SK-N-SH (cell line): ENCODE measurements around the gene NPC1. TPM values are rescaled to one million over a fixed set of nuclear protein-coding genes. Genes with fewer than 3 reads are reported as not detected.

Experiments
- CTCF ChIA-PET: fragments of 300-600, 350-600 bp; formaldehyde crosslinking; extraction: SDS; loops from one replicate; lab custom pipeline; 2021; lab: Yijun Ruan, JAX
- POLR2A ChIA-PET: fragments of 350-600 bp; sonication (Branson Sonifier 250); formaldehyde crosslinking; extraction: SDS; loops from one replicate; lab custom pipeline; 2020; ENCODE audit warnings: antibody characterized with exemption, inconsistent platforms; lab: Yijun Ruan, JAX
- DNase-seq: peaks from one replicate; pipeline ENCODE4 v3.0.0; 2012
- H2AFZ ChIP-seq: fragments of 200-600 bp; sonication (generic); 2 replicates; pipeline ENCODE4 v1.8.1; 2016; ENCODE audit warnings: antibody characterized with exemption, mild to moderate bottlenecking, low read depth
- H3F3A ChIP-seq: fragments of 200-600 bp; sonication (generic); replicated peaks from 2 replicates; pipeline ENCODE3; 2016; ENCODE audit warnings: antibody characterized with exemption, mild to moderate bottlenecking; ENCODE audit not compliant: insufficient read depth
- H3K27ac ChIP-seq, 2 experiments: fragments of 200-500 bp in 1 of 2; fragments of 200-600 bp in 1 of 2; sonication (Bioruptor generic) in 1 of 2; sonication (generic), shearing (Covaris generic) in 1 of 2; 2 replicates each; pipeline versions ENCODE4 v1.5.1 to v1.6.1; 2014 to 2016; ENCODE audit warnings: low read depth in 2 of 2, inconsistent platforms in 1 of 2, low read length in 1 of 2, mild to moderate bottlenecking in 1 of 2, mixed read lengths in 1 of 2
- H3K27me3 ChIP-seq: fragments of 200-600 bp; sonication (generic), shearing (Covaris generic); 2 replicates; pipeline ENCODE4 v1.6.1; 2016; ENCODE audit warnings: mixed run types; ENCODE audit not compliant: insufficient read depth
- H3K36me3 ChIP-seq, 2 experiments: fragments of 200-500 bp in 1 of 2; fragments of 200-600 bp in 1 of 2; sonication (Bioruptor generic) in 1 of 2; sonication (generic) in 1 of 2; replicated peaks in 1 of 2; 2 replicates each; pipeline versions ENCODE3 to v1.5.1; 2014 to 2016; ENCODE audit warnings: low read length in 1 of 2, mild to moderate bottlenecking in 1 of 2; ENCODE audit not compliant: insufficient read depth in 2 of 2, control insufficient read depth in 1 of 2
- H3K4me1 ChIP-seq, 2 experiments: fragments of 200-500 bp in 1 of 2; fragments of 200-600 bp in 1 of 2; sonication (Bioruptor generic) in 1 of 2; sonication (generic), shearing (Covaris generic) in 1 of 2; 2 replicates each; pipeline versions ENCODE4 v1.5.1 to v1.6.1; 2014 to 2016; ENCODE audit warnings: low read depth in 1 of 2, low read length in 1 of 2, mixed run types in 1 of 2; ENCODE audit not compliant: insufficient read depth in 2 of 2, control insufficient read depth in 1 of 2
- H3K4me2 ChIP-seq: fragments of 200-600 bp; sonication (generic), shearing (Covaris generic); 2 replicates; pipeline ENCODE4 v1.6.1; 2017; ENCODE audit warnings: mixed run types
- H3K4me3 ChIP-seq, 2 experiments: fragments of 200-500 bp in 1 of 2; fragments of 200-600 bp in 1 of 2; sonication (Bioruptor generic) in 1 of 2; sonication (generic), shearing (Covaris generic) in 1 of 2; 2 replicates each; pipeline versions ENCODE4 v1.5.1 to v1.8.1; 2014 to 2016; ENCODE audit warnings: low read depth in 2 of 2, inconsistent platforms in 1 of 2, low read length in 1 of 2, mild to moderate bottlenecking in 1 of 2, mixed read lengths in 1 of 2, moderate library complexity in 1 of 2
- H3K79me2 ChIP-seq: fragments of 200-600 bp; sonication (generic); 2 replicates; pipeline ENCODE4 v1.8.1; 2017; ENCODE audit warnings: mild to moderate bottlenecking; ENCODE audit not compliant: insufficient read depth
- H3K9ac ChIP-seq: fragments of 200-600 bp; sonication (generic); 2 replicates; pipeline ENCODE4 v1.6.1; 2017; ENCODE audit warnings: mixed run types
- H3K9me2 ChIP-seq: fragments of 200-600 bp; sonication (generic); 2 replicates; pipeline ENCODE4 v1.6.1; 2017; ENCODE audit warnings: mixed run types
- H3K9me3 ChIP-seq: fragments of 200-600 bp; sonication (generic); 2 replicates; pipeline ENCODE4 v1.6.1; 2017; ENCODE audit warnings: mixed run types, mild to moderate bottlenecking, moderate library complexity
- H4K20me1 ChIP-seq: fragments of 200-600 bp; sonication (generic); 2 replicates; pipeline ENCODE4 v1.6.1; 2017; ENCODE audit warnings: mild to moderate bottlenecking, mixed run types; ENCODE audit not compliant: insufficient read depth
- CTCF ChIP-seq: fragments of 200-600 bp; sonication (generic); IDR thresholded peaks from 2 replicates; pipeline ENCODE4 v1.6.1; 2017; ENCODE audit warnings: antibody characterized with exemption, mild to moderate bottlenecking, moderate library complexity
- ELF1 ChIP-seq: IDR thresholded peaks from 2 replicates; pipeline ENCODE4 v1.4.0; 2012
- FOSL2 ChIP-seq: IDR thresholded peaks from 2 replicates; pipeline ENCODE4 v1.4.0; 2012; ENCODE audit warnings: low read depth, mild to moderate bottlenecking, moderate library complexity, borderline replicate concordance
- GABPA ChIP-seq: IDR thresholded peaks from 2 replicates; pipeline ENCODE4 v1.4.0; 2012; ENCODE audit warnings: low read depth, mild to moderate bottlenecking
- POLR2AphosphoS5 ChIP-seq: IDR thresholded peaks from 2 replicates; pipeline ENCODE4 v1.6.1; 2012; ENCODE audit warnings: low read depth, low read length
- RCOR1 ChIP-seq: fragments of 150-350 bp; IDR thresholded peaks from 2 replicates; pipeline ENCODE4 v1.6.1; 2017; ENCODE audit warnings: antibody characterized with exemption, low read length
- SIN3A ChIP-seq: IDR thresholded peaks from 2 replicates; pipeline ENCODE4 v1.6.1; 2012; ENCODE audit warnings: low read depth, mild to moderate bottlenecking, low read length, moderate library complexity, borderline replicate concordance
- SMC3 ChIP-seq: IDR thresholded peaks from 2 replicates; pipeline ENCODE4 v1.6.1; 2012; ENCODE audit warnings: low read depth, low read length, improper control_type of control experiment
- TEAD4 ChIP-seq: IDR thresholded peaks from 2 replicates; pipeline ENCODE4 v1.4.0; 2012; ENCODE audit warnings: mild to moderate bottlenecking, borderline replicate concordance; ENCODE audit not compliant: insufficient read depth
- USF2 ChIP-seq: fragments of 150-350 bp; IDR thresholded peaks from 2 replicates; pipeline ENCODE4 v1.6.1; 2017; ENCODE audit warnings: antibody characterized with exemption, low read length, low read depth, borderline replicate concordance
- YY1 ChIP-seq: IDR thresholded peaks from 2 replicates; pipeline ENCODE4 v1.4.0; 2012; ENCODE audit warnings: low read depth, mild to moderate bottlenecking
- WGBS: methylation state at CpG from one replicate; pipeline ENCODE4 v1.1.6; 2017; ENCODE audit warnings: low lambda C conversion rate; 5-methylcytosine and 5-hydroxymethylcytosine counted together
- polyA plus RNA-seq, 3 experiments: library from polyadenylated mRNA; depleted of rRNA; stranded (reverse); fragments of >200 nt; gene quantifications; 2 replicates each; pipeline ENCODE4 v1.2.3, GENCODE V29; 2012
- TF ChIP-seq, protein P1 (sequence below): IDR thresholded peaks from 2 replicates; pipeline ENCODE4 v1.4.0; 2012; ENCODE audit warnings: low read depth

Gene NPC1
- polyA plus RNA-seq, 1 of the 3 experiments (the other 2 are of a cell fraction): 23.9 TPM

- Histone ChIP-seq H4K20me1 (no peaks in the 10 kb centered on the region), H3K79me2 (no peaks in the 10 kb centered on the region), H3K4me1 (no peaks in the 10 kb centered on the region; a peak in 1 of 4 replicates), H3K9me2 (no peaks in the 10 kb centered on the region), H3K9me3 (no peaks in the 10 kb centered on the region), H2AFZ (no peak overlapping the region), H3K27me3 (no peaks in the 10 kb centered on the region), H3K4me2 (no peak overlapping the region), H3K36me3 (peaks cover 66 to 76% of the 10 kb centered on the region in 2 experiments), H3K9ac (no peak overlapping the region), H3F3A (no peaks in the 10 kb centered on the region), H3K4me3 (no peak overlapping the region), H3K27ac (no peak overlapping the region)
- DNase-seq: no peak
- 89% methylated on average over 5 of the region's 5 CpGs for WGBS
- TF ChIP-seq RCOR1: no peak
- TF ChIP-seq, all 33 proteins: peak for 0
- POLR2A ChIA-PET: no interaction called here
- CTCF ChIA-PET: interaction anchor here (3.8 kb wide), 1 partner anchor 162 kb away, joined by 11 read pairs; no protein-coding TSS in a partner anchor
Observed at GRCh38 chr18:23540867-23541266, 45.4 kb downstream of the NPC1 start.

DNA sequence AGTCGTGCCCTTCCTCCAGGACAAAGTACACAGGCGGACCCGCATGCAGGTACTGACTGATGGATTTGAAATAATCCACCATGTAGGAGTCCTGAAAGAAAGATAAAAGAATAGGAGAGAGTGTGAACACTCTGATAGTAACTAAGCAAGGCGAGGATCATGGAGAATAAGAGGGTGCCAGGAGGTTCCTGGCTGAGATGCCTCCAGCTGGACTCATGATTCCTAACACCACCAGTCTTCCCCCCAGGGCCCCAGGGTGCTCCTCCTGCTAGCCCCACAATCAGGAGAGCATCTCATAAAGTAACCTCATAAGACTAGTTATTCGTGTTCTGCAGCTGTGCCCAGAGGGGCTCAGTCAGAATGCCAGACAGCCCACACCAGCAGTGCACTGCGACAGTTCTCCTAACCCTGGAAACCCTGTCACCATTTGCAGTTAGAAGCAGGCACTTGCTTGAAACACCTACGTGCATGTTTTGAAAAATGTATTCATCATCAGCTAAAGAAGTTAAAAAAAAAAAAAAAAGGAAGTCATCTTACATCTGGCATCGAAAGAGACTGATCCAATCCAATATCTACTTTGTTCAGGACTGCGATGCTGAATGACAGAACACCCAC is 46.3 kb downstream of the NPC1 start:
- Histone ChIP-seq H3K9me3 (no peaks in the 10 kb centered on the region), H3F3A (no peaks in the 10 kb centered on the region), H3K36me3 (peaks cover 63 to 84% of the 10 kb centered on the region in 2 experiments), H3K27ac (no peak overlapping the region; a peak in 1 of 4 replicates), H3K4me3 (no peak overlapping the region), H3K79me2 (no peaks in the 10 kb centered on the region), H3K27me3 (no peaks in the 10 kb centered on the region), H3K9ac (no peak overlapping the region), H4K20me1 (no peaks in the 10 kb centered on the region), H3K9me2 (no peaks in the 10 kb centered on the region), H3K4me2 (no peak overlapping the region), H2AFZ (no peak overlapping the region), H3K4me1 (no peaks in the 10 kb centered on the region; a peak in 1 of 4 replicates)
- ChIA-PET POLR2A (no interaction called here), CTCF (interaction anchor here (0.7 to 3.8 kb wide), 2 partner anchors 72 to 163 kb away, joined by 3 to 11 read pairs; no protein-coding TSS in a partner anchor)
- DNase-seq: no peak
- TF ChIP-seq GABPA (no peak), SIN3A (no peak), POLR2AphosphoS5 (no peak), FOSL2 (no peak), CTCF (no peak), TEAD4 (no peak), YY1 (no peak), USF2 (no peak), ELF1 (no peak), SMC3 (no peak)
- TF ChIP-seq, protein P1, sequence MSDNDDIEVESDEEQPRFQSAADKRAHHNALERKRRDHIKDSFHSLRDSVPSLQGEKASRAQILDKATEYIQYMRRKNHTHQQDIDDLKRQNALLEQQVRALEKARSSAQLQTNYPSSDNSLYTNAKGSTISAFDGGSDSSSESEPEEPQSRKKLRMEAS: no peak
- 89% methylated on average over 8 of the region's 9 CpGs for WGBS
